GM23248 (cell line): Measurements from ENCODE around the gene TXNRD1.

ENCODE experiments used
- EZH2 ChIP-seq: fragments of 200-600 bp; sonication (generic); IDR thresholded peaks from 2 replicates; pipeline ENCODE4 v1.6.1; 2018; ENCODE audit warnings: antibody characterized with exemption, mild to moderate bottlenecking; ENCODE audit not compliant: insufficient read depth, poor library complexity, severe bottlenecking
- EZH2phosphoT487 ChIP-seq: fragments of 200-600 bp; sonication (generic); IDR thresholded peaks from 2 replicates; pipeline ENCODE4 v1.6.1; 2018; ENCODE audit warnings: antibody characterized with exemption, moderate library complexity, mild to moderate bottlenecking, low read depth; ENCODE audit not compliant: insufficient read depth

DNA sequence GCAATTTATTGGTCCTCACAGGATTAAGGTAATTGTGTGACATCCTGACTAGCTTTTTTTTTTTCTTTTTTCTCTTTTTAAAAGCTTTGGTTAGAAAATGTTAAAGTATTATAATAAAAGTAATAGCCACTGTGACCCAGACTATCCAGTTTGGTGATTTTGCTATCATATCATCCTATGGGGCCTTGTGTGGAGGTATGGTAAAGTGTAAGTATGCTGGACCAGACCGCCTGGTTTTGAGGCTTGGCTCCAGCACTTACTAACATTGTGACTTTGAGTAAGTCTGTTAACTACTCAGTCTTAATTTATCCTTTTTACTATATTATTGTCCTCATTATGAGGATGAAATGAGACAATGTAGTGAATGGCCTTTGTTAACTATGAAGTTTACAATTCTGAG, 103.4 kb downstream of the TXNRD1 start:
- TF ChIP-seq EZH2phosphoT487 (no peak), EZH2 (no peak)
